Cerebellar nuclear complex (tissue), 1 donor: ENCODE data around the gene BBS5.
"Not testable (repeated sequence)": the region's sequence is repeated elsewhere in the genome, so short reads cannot be mapped to it uniquely, and the experiment has no call there.

Experiments used
- DNase-seq, 2 experiments: peaks; one replicate each; lab custom pipeline; 2025; lab: John Stamatoyannopoulos, UW

The BBS5 gene

DNA sequence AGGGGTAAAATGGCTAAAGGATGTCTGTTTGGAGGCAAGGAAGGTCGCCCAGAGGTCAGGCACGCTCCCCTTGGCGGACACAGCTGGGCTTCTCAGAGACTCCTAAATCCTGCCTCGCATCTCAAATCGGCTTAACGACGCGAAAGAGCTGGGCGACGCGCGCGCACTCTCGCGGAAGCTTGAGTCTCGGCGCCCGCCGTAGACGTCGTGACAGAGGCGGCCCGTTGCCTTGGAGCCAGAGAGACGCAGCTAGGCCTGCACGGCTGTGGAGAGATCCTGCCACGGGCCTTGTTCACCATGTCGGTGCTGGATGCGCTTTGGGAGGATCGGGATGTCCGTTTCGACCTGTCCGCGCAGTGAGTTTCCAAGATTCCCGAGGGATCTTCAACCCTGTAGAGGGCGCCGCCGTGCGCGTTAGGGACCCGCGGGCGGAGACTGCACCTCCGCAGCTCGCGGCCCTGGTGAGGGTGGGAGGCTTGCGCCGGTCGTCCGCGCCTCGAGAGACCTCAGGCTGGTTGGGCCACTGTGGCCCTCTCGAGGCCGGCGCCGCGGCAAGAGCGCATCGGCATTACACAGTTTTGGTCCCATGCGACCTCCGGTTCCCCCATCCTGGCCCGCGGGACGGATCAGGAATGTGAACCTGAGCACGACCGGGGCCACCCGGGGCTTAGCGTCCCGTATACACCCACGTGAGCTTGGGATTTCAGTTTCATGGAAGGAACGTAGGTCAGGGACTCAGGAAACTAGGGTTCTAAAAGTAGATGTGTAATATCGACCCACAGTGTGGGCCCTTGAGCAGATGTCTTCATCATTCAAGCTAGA is at the start of gene BBS5:
Gene BBS5, plus strand, starts transcription at position 238 of the 822 bp plus-strand sequence. Its CDS starts 60 bp downstream, at position 298.
- DNase-seq: peak in 1 of 2 experiments; percentile 50

DNA sequence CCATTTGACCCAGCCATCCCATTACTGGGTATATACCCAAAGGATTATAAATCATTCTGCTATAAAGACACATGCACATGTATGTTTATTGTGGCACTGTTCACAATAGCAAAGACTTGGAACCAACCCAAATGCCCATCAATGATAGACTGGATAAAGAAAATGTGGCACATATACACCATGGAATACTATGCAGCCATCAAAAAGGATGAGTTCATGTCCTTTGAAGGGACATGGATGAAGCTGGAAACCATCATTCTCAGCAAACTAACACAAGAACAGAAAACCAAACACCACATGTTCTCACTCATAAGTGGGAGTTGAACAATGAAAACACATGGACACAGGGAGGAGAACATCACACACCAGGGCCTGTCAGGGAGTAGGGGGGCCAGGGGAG is 47.5 kb upstream of the BBS5 start:
- DNase-seq: not testable (repeated sequence)

DNA sequence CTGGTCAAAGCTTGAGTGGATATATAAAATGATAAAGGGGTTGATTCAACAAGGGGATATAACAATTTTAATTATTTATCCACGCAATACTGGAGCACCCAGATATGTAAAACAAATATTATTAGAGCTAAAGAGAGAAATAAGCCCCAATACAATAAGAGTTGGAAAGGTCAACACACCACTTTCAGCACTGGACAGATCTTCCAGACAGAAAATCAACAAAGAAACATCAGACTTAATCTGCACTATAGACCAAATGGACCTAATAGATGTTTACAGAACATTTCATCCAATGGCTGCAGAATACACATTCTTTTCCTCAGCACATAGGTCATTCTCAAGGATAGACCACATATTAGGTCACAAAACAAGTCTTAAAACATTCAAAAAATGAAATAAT is 45.1 kb upstream of the BBS5 start:
- not testable (repeated sequence) for DNase-seq

DNA sequence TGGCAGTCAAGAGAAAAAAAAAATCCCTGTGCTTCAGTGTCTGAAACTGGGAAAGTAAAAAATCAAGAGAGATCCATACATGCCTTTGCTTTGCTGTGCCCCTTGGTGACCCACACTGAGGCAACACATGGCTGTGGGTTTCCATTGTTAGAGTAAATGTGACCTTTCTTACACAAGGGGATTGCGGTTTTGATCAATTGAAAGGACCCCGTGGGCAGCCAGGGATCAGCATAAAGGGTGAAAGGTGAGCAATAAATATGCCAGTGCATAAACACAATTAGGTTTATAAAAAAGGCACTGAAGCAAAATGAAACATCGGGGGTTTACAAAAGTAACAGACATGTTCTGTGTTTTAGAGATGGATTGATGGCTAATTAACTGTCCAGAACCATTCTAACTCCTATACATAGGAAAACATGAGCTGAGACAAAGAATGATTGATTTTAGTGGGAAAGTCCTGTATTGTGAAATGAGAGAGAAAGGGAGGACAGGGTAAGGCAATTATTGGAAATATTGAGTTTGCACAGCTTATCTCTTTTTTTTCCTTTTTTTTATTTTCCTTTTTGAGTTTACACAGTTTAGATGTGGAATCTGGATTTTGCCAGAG is 40.7 kb upstream of the BBS5 start:
- no peak for DNase-seq

DNA sequence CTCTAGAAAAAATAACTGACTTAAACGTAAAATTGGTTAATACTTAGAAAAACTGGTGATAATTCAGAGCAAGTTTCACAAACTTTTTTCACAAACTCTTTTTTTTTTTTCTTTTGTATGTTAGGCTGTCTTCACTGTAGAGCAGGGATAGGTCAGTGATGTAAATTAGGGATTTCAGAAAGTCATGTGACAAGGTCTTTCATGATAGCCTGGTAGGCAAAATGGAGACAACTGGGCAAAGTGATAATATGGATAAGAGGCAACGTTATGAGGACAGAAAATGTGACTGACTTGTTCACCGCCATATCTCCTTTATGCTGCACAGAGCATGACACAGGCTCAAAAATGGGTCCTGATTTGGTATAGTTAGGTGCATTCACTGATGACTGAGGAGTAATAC is 39.4 kb upstream of the BBS5 start:
- no peak for DNase-seq

DNA sequence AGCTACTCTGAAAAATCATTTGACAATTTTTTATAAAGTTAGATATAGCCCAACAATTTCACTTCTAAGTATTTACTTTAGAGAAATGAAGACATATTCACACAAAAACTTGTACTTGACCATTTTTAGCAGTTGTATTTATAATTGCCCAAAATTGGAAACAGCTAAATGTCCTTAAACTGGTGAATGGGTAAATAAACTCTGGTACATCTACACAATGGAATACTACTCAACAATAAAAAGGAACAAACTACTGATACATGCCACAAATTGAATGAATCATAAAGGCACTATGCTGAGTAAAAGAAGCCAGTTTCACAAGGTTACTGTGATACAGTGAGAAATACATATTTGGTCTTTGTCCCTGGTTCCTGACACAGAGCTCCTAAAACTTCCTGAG is 32.8 kb upstream of the BBS5 start:
- no peak for DNase-seq

DNA sequence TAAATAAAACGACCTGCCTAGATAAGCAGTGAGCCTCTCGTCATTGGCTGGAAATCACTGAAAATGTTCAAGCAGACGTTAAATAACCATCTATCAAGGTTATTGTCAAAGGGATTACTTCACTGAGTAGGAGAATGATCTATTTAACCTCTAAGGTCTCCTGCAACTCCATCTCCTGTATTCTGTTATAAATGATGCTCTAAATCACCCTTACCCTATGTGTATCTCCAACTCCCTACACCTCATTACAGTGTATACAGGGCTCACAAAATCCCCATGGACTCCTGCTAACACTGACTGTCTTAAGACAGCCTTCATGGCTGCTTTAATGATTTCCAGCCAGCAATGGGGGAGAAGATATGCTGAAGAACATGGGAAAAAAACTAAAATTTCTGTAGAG is 31.0 kb upstream of the BBS5 start:
- no peak for DNase-seq

DNA sequence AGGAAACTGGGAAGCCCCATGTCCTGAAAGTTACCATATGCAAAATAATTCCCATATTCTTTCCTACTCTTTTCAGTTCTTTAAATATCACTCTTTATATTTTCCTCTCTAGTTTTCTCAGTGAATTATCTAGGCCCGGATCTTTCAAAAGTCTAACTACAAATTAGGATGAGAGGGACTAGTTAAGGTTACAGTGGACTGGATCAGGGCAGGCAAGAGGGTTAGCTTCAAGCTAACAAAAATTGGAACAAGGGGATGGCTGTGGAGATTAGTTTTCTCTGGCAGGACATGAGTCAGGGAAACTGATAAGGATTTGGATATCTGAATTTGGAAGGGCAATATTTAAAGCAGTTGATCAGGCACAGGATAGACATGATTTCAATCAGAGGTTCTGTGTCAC is 30.4 kb upstream of the BBS5 start:
- DNase-seq: no peak

DNA sequence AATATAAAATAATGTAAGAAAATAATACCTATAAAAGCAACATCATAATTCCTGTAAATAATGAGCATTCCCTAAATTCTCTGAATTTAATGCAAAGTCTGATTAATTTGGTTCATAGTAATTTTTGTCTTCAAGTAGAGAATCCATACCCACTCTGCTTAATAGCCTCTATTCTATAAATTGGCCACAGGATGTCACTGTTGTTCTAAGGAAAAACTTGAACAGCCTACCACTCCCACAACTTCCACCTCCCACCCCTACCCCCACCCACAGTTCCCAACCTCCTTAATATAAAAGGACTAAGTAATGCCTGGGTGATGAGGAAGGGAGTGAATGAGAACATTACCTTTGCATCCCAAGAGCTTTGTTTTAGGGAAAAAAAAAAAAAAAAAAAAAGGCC is 27.2 kb upstream of the BBS5 start:
- DNase-seq: no peak

DNA sequence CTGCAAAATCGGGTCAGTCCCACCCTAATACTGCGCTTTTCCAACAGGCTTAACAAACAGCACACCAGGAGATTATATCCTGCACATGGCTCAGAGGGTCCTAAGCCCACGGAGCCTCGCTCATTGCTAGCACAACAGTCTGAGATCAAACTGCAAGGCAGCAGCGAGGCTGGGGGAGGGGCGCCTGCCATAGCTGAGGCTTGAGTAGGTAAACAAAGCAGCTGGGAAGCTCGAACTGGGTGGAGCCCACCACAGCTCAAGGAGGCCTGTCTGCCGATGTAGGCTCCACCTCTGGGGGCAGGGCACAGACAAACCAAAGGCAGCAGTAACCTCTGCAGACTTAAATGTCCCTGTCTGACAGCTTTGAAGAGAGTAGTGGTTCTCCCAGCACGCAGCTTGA is 26.2 kb upstream of the BBS5 start:
- not testable (repeated sequence) for DNase-seq

DNA sequence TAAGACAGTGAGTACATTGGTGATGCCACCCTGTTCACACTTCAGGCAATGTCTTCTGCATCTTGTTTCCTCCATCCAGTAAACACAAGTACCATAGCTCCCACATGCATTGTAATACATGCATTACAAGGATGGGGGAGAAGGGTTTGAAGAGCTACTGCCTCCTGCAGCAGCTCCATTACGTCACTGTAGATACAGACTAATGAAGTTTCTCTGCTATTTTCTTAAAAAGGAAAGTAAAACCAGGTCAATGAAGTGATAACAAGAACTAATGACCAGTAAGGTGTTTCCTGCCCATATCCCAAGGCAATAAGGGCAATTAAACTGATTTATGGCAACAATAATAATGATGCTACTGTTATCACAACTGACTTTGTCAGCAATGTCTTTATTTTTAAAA is 18.2 kb upstream of the BBS5 start:
- no peak for DNase-seq

DNA sequence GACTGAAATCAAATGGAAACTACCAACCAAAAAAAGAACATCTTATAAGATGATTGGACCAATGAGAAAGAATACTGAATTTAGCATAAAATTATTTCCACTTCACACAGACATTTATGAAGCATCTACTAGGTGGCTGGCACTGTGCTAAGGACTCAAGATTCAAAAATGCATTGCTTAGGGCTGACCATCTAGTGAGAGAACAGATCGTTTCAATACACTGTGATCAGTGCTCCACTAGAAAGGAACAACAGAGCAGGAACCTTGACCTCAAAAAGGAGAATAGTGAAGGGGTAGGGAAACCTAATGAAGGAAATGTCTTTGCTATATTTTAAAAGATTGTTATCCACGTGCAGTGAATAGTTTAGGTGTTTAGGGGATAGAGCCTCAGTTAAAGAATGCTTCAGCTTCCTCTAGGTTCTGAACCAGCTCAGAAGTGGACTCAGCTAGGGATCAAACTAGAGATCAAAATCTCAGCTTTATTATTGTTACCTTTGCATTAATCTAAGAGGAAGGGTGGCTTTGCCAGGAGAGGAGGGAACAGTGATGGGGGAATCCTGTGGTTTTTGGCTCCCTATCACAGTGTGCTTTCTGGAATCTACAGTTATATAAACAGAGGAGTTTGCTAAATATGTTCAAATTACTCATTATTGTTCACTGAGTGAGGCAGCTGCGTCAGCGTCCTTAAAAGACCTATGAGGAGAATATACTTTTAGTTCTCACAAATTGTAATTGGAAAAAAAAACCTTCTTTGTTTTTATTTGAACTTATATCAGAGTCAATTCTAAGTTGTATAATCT is 16.2 kb upstream of the BBS5 start:
- no peak for DNase-seq

DNA sequence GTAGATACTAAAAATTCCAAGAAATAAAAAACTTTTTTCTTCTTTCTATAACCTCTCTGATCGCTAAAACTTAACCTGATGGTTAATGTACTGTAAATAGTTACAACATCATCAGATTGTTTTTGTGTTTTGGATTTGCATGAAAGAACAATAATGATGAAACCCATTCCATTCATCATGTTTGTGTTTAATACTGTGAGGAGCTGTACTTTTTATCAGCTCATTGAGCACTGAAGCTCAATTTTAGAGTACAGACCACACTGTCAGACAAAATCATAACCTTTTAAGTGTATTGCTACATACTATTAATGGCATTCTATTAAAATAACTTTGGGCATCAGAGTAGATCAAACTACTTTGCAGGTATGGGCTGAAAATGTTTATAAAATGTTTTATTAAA is 14.8 kb upstream of the BBS5 start:
- DNase-seq: no peak

DNA sequence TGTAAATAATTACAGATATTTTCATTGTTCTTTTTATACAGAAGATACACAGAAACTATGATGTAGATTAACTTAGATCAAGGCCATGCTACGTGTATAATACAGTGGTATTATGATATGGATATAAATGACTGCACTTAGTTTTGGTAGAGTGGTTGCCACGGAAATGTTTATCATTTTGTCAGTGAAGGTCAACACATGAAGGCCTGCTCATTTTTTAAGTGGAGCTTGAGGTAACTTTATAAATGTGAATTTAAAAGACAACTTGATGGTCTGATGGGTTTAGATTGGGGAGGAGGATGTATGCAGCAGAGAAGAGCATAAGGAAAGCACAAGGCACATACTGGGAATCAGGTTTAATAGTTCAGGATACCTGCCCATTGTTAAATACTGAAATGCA is 14.4 kb upstream of the BBS5 start:
- DNase-seq: no peak

DNA sequence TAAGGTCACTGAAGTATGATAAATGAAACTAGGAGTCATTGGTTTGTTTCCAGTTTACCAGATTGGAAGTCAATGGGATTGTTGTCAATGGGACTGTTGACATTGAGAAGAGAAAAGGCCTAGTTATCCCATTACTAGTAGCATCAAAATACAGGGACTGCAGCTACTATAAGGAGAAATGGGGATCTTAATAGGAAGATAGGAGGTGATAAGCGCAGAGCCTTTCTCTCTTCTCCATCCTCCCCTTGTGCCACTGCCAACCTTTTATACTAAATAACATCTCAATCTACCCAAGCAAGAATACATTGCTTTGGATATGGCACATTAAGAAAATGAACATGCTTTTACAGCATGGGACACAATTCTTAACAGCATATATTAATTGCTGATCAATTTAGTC is 10.5 kb upstream of the BBS5 start:
- no peak for DNase-seq

DNA sequence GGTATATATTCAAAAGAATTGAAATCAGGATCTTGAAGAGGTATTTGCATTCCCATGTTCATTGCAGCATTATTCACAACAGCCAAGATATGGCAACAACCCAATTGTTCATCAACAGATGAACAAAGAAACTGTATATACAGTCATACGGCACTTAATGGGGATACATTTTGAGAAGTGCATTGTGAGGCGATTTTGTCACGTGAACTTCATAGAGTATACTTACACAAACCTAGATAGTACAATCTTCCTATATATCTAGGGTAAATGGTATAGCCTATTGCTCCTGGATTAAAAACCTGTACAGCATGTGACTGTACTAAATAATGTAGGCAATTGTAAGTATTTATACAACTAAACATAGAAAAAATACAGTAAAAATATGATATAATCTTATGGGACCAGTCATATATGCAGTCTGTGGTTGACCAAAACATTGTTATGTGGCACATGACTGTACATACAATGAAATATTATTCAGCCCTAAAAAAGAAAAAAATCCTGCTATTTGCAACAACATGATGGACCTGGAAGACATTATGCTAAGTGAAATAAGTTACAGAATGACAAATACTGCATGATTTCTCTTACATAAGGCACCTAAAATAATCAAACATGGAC is 9.2 kb upstream of the BBS5 start:
- no peak for DNase-seq

DNA sequence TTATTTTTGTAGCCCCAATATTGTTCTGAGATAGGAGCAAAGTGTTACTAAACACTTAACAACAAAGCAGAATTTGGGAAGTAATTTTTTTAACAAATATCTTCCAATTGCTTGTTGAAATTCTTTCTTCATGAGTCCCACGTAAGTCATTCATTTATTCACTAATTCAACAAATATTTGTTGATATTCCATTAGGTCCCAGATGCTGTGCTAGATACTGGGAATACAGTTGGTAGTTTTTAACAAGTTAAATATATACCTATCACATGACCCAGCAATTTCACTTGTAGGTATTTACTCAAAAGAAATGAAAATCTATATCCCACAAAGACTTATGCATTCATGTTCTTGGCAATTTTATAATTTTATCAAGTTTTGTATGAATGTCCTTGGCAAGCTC is 7.0 kb upstream of the BBS5 start:
- no peak for DNase-seq

DNA sequence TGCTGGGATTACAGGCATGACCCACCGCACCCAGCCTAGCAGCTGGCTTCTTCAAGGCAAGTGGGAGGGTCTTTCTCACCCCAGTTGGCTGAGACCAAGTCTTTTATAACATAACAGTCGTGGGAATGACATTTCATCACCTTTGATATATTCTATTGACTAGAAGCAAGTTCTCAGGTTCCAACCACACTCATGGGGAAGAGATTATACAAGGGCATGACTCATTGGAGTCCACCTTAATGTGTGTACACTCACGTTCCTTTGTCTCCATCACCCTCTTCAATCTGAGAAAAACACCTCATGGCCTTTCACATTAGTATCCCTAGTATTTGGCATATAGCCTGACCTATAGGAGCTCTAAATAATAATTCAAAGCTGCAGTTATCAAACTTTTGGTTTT is 2.8 kb upstream of the BBS5 start:
- DNase-seq: no peak

DNA sequence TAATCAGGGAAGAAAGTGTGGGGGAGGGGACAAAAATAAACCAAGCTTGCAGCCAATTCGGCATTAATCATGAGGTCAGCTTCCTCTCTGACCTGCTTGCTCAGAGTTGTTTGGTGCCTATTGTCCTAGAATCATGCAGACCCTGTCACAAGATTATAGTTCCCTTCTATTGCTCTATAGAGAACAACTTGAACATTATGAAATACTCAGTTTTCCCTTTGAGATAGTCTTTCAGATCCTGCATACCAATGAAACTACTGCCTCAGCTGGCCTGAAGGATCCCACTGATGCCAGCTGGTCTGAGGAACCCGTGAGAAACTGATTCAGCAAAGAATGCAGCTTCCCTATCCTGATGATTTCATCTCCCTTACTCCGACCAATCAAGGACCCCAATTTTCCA is 955 bp upstream of the BBS5 start:
- DNase-seq: no peak

DNA sequence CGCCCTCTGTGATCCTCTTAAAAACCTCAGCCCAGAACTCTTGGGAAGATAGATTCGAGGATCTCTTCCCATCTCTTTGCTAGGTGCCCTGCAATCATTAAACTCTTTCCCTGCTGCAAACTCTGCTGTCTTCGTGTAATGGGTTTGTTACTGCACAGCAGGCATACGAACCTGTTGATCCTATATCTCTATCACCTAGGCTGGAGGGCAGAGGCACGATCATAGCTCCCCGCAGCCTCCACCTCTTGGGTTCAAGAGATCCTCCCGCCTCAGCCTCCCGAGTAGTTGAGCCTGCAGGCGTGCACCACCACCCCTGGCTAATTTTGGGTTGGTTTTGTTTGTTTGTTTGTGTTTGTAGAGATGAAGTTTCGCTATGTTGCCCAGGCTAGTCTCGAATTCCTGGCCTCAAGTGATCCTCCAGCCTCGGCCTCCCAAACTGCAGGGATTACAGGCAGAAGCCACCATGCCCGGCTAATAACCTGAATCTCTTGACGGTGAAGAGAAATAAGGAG is 493 bp upstream of the BBS5 start:
- DNase-seq: no peak

DNA sequence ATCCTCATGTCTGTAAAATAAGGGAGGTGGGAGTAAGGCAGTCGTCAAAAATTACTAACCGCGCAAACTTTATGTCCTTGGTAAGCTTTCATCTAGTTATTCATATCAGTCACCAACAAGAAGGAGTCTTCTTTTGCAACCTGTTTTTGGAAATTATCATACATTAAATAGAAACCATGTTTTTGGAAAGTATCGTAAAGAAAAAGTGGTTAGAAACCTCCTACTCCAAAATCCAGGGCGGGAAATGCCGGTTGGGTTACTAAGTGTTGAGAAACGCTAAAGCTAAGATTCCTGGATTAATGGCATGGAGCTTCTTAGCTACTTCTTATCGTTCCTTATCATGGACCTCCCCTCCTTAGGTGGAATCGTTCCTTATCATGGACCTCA is 778 bp downstream of the BBS5 start:
- DNase-seq: no peak

DNA sequence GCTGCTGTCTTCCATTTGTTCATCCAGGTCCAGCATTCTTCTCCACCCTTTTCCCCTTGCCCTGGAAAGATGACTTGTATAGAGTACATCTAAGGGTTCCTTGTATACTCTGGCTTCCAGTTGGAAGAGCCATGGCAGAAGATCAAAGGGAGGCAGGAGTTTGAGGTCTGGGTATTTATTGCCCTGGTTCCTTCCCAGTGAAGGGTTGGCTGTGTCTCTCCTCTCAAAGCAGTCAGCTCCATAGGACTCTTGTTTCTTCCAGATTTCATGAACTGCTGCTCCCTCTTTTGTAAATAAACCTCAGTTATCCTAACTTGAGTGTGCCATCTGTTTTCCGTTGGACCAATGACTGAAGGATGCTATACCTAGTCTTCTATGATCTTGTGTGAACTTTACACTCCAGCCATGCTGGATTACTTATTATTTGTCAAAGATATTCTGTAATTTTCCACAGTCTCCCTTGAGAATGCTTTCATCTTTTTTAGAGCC is 6.4 kb downstream of the BBS5 start:
- DNase-seq: no peak
